ENCODE results near the gene DNAJC1.
"Not testable (repeated sequence)": the region's sequence is repeated elsewhere in the genome, so short reads cannot be mapped to it uniquely, and the experiment has no call there.

DNAJC1 gene

GRCh38 chr10:21822273-21822672 is 181.3 kb downstream of the DNAJC1 start:
- DNase-seq, result not testable (repeated sequence)

- no peak for DNase-seq
These were observed 182.6 kb downstream of the DNAJC1 start for GRCh38 chr10:21820952-21821351.

GRCh38 chr10:21818416-21818815 is 185.1 kb downstream of the DNAJC1 start:
- not testable (repeated sequence) for DNase-seq

- DNase-seq, result no peak
These were observed 188.7 kb downstream of the DNAJC1 start for GRCh38 chr10:21814866-21815265.

- no peak for DNase-seq
These were observed 189.6 kb downstream of the DNAJC1 start for GRCh38 chr10:21813946-21814345.

- DNase-seq, result no peak
These were observed 192.3 kb downstream of the DNAJC1 start for GRCh38 chr10:21811245-21811585.

- DNase-seq, result no peak
These were observed 192.8 kb downstream of the DNAJC1 start for GRCh38 chr10:21810582-21811244.

GRCh38 chr10:21808550-21808949 is 195.0 kb downstream of the DNAJC1 start:
- DNase-seq, result no peak

GRCh38 chr10:21807180-21807579 is 196.3 kb downstream of the DNAJC1 start:
- no peak for DNase-seq

GRCh38 chr10:21803374-21803773 is 200.2 kb downstream of the DNAJC1 start:
- no peak for DNase-seq

- no peak for DNase-seq
These were observed 201.9 kb downstream of the DNAJC1 start for GRCh38 chr10:21801609-21802008.

- no peak for DNase-seq
These were observed 205.4 kb downstream of the DNAJC1 start for GRCh38 chr10:21797984-21798765.

GRCh38 chr10:21797533-21797932 is 206.0 kb downstream of the DNAJC1 start:
- DNase-seq, result no peak

GRCh38 chr10:21791276-21791675 is 212.3 kb downstream of the DNAJC1 start:
- no peak for DNase-seq

GRCh38 chr10:21776883-21777282 is 226.6 kb downstream of the DNAJC1 start:
- DNase-seq, result no peak

- no peak for DNase-seq
These were observed 232.3 kb downstream of the DNAJC1 start for GRCh38 chr10:21771219-21771618.

GRCh38 chr10:21769041-21769440 is 234.5 kb downstream of the DNAJC1 start:
- DNase-seq, result no peak

GRCh38 chr10:21764466-21765189 is 238.9 kb downstream of the DNAJC1 start:
- no peak for DNase-seq

- DNase-seq, result no peak
These were observed 243.2 kb downstream of the DNAJC1 start for GRCh38 chr10:21760332-21760731.

GRCh38 chr10:21759232-21759631 is 244.3 kb downstream of the DNAJC1 start:
- no peak for DNase-seq

- no peak for DNase-seq
These were observed 244.8 kb downstream of the DNAJC1 start for GRCh38 chr10:21758696-21759095.

GRCh38 chr10:21758239-21758638 is 245.3 kb downstream of the DNAJC1 start:
- no peak for DNase-seq

- DNase-seq, result no peak
These were observed 246.2 kb downstream of the DNAJC1 start for GRCh38 chr10:21757185-21757901.

Data from 8988T (cell line).